Esophagus squamous epithelium (tissue), 5 donors: Measurements from ENCODE around the gene TDRD9. TPM values are rescaled to one million over a fixed set of nuclear protein-coding genes. Genes with fewer than 3 reads are reported as not detected.

ENCODE experiments used
- DNase-seq: peaks from one replicate; lab custom pipeline; 2025; lab: John Stamatoyannopoulos, UW
- H3K27ac ChIP-seq, 4 donors: fragments of 200-600 bp; sonication (generic); one replicate each; pipeline ENCODE4 v1.5.1; 2016 to 2019; ENCODE audit warnings: mild to moderate bottlenecking in 1 of 4
- H3K27me3 ChIP-seq, 4 donors: fragments of 200-600 bp; sonication (generic); 1 replicate in 3 of 4; 2 replicates in 1 of 4; pipeline versions ENCODE4 v1.5.1 to v1.6.0; 2017 to 2021; ENCODE audit warnings: antibody characterized with exemption in 1 of 4
- H3K36me3 ChIP-seq, 3 donors: fragments of 200-600 bp; sonication (generic); one replicate each; pipeline ENCODE4 v1.5.1; 2016 to 2019
- H3K4me1 ChIP-seq, 3 donors: fragments of 200-600 bp; sonication (generic); one replicate each; pipeline ENCODE4 v1.5.1; 2017 to 2019
- H3K4me3 ChIP-seq, 4 donors: fragments of 200-600 bp; sonication (generic); 1 replicate in 3 of 4; 2 replicates in 1 of 4; pipeline ENCODE4 v1.5.1; 2016 to 2019; ENCODE audit warnings: mild to moderate bottlenecking in 2 of 4, moderate library complexity in 1 of 4
- H3K9me3 ChIP-seq, 3 donors: fragments of 200-600 bp; sonication (generic); one replicate each; pipeline ENCODE4 v1.5.1; 2016 to 2019
- CTCF ChIP-seq, 6 experiments: fragments of 450-650 bp in 4 of 6; fragments of 200-600 bp in 2 of 6; sonication (generic) in 2 of 6; IDR thresholded peaks; one replicate each; pipeline ENCODE4 v1.5.1; 2016 to 2019; ENCODE audit warnings: antibody characterized with exemption in 6 of 6, mild to moderate bottlenecking in 4 of 6, moderate library complexity in 4 of 6
- POLR2A ChIP-seq, 4 donors: fragments of 450-650 bp; IDR thresholded peaks; one replicate each; pipeline ENCODE4 v1.6.1; 2017; ENCODE audit warnings: antibody characterized with exemption in 4 of 4, mild to moderate bottlenecking in 4 of 4, moderate library complexity in 3 of 4
- WGBS, 2 donors: methylation state at CpG; one replicate each; pipeline ENCODE4 v1.1.5; 2018; 5-methylcytosine and 5-hydroxymethylcytosine counted together
- intact Hi-C: fragments of 100-400 bp; cut with DNase I; formaldehyde crosslinking; loops from one replicate; pipeline ENCODE4 v1.15.0; 2022
- total RNA-seq, 4 donors: library from RNA; depleted of rRNA; stranded (reverse); fragments of >200 nt; gene quantifications; one replicate each; pipeline ENCODE4 v1.1.0, GENCODE V29; 2016
- donor health status: DM: yes; HTN: yes; CAD: no.

The TDRD9 gene
- total RNA-seq, 4 donors from 2014 or later: 0.09 to 6.0 (median 0.74) TPM

GRCh38 chr14:104085889-104086201 lies 157.6 kb downstream of the TDRD9 start:
- DNase-seq: no peak
- Histone ChIP-seq H3K4me3 (peak overlapping the region in 2 of 4 donors; percentile 16 to 51), H3K27ac (no peak overlapping the region), H3K4me1 (peaks cover 0 to 7% (median 0%) of the 10 kb centered on the region in 3 donors), H3K9me3 (no peaks in the 10 kb centered on the region), H3K27me3 (peaks cover 0 to 76% (median 3%) of the 10 kb centered on the region in 4 donors), H3K36me3 (no peaks in the 10 kb centered on the region)
- WGBS, 2 donors: no CpG with 5 or more reads among the region's 29 CpGs
- intact Hi-C loops: no loop called here
- TF ChIP-seq CTCF (IDR thresholded peaks at IDR 0.05) (no peak), POLR2A (IDR thresholded peaks at IDR 0.05) (no peak)

- intact Hi-C loops: no loop called here
- 80% methylated on average over 4 of the region's 13 CpGs; no CpG with 5 or more reads in 1 of the 2 donors for WGBS, 2 donors
- H3K4me1 ChIP-seq: peaks cover 0 to 7% (median 0%) of the 10 kb centered on the region in 3 donors
- no peak overlapping the region for H3K4me3 ChIP-seq
- DNase-seq: no peak
- TF ChIP-seq POLR2A (IDR thresholded peaks at IDR 0.05): no peak
- no peak for TF ChIP-seq CTCF (IDR thresholded peaks at IDR 0.05)
- H3K27me3 ChIP-seq: peaks cover 0 to 76% (median 3%) of the 10 kb centered on the region in 4 donors
- no peak overlapping the region for H3K27ac ChIP-seq
- no peaks in the 10 kb centered on the region for H3K9me3 ChIP-seq
- H3K36me3 ChIP-seq: no peaks in the 10 kb centered on the region
Measured at GRCh38 chr14:104086210-104086660, 158.0 kb downstream of the TDRD9 start.

GRCh38 chr14:104086661-104087461 lies 158.6 kb downstream of the TDRD9 start:
- DNase-seq: no peak
- no peak for TF ChIP-seq POLR2A (IDR thresholded peaks at IDR 0.05)
- TF ChIP-seq CTCF (IDR thresholded peaks at IDR 0.05): no peak
- Histone ChIP-seq H3K4me3 (no peak overlapping the region), H3K27me3 (peaks cover 0 to 76% (median 3%) of the 10 kb centered on the region in 4 donors), H3K36me3 (no peaks in the 10 kb centered on the region), H3K4me1 (peaks cover 0 to 7% (median 0%) of the 10 kb centered on the region in 3 donors), H3K27ac (no peak overlapping the region), H3K9me3 (no peaks in the 10 kb centered on the region)
- intact Hi-C loops: no loop called here
- WGBS, 2 donors: 67 to 84% methylated on average over 5 of the region's 16 CpGs

GRCh38 chr14:104087505-104087904 lies 159.2 kb downstream of the TDRD9 start:
- Histone ChIP-seq H3K27me3 (peaks cover 0 to 76% (median 3%) of the 10 kb centered on the region in 4 donors), H3K4me1 (peaks cover 0 to 7% (median 0%) of the 10 kb centered on the region in 3 donors), H3K4me3 (no peak overlapping the region), H3K27ac (no peak overlapping the region), H3K9me3 (no peaks in the 10 kb centered on the region), H3K36me3 (no peaks in the 10 kb centered on the region)
- intact Hi-C loops: no loop called here
- TF ChIP-seq CTCF (IDR thresholded peaks at IDR 0.05) (no peak), POLR2A (IDR thresholded peaks at IDR 0.05) (no peak)
- DNase-seq: no peak
- WGBS, 2 donors: 95% methylated on average over 12 of the region's 17 CpGs; no CpG with 5 or more reads in 1 of the 2 donors
